ENCODE measurements around the gene ACACA.
"Not testable (repeated sequence)": the region's sequence is repeated elsewhere in the genome, so short reads cannot be mapped to it uniquely, and the experiment has no call there.

Gene ACACA

DNA sequence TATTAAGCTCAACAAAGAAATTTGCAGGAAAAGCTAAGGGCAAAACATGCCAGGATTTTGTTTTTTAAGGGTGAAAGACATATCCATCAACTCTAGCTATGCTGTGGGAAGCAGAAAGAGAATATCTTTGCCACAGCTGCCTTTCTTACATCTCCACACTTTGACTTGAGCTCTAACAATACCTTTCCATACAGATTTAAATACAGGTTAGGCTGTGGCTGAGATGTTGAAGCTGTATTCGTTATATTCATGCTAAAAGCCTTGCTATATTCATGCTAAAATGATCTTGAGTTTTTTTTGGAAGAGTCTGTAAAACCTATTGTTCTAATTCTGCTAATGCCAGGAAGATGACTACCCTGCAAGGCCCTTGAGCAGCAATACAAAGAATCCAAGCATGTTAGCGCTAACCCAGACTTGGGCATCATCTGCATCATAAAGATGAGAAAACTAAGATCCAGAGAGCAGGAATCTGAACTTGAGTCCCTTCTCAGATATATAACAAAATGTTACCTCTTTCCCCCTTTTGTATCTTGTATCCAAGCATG, 235.7 kb downstream of the ACACA start:
- DNase-seq (ENCODE audit: low read depth) = no peak

DNA sequence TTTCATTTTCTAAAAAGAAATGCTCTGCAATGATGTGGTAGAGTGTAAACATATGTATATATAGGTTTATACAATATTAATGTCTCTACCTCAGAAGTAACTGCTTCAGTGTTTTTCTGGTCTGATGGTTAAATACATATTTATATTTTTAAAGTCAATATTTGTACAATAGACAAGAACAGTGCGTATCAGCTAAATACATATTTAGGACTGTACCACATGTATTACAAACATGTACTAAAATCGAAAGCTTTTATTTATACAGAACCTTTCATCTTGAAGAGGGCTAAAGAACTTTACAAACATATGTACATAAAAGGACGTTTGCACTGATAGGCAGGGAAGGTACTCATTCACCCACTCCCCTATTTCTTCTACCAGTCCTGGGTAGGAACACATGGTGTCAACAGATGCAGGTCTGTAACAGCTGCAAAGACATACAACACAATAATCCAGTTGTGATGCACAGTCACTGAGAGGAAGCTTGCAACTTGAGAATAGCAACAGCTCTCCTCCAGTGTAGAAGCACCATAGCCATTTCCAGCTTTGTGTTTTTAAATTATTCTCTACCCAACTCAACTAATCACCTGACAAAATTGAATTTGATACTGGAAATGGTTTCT, 237.8 kb downstream of the ACACA start:
- no peak for DNase-seq (ENCODE audit: low read depth)

DNA sequence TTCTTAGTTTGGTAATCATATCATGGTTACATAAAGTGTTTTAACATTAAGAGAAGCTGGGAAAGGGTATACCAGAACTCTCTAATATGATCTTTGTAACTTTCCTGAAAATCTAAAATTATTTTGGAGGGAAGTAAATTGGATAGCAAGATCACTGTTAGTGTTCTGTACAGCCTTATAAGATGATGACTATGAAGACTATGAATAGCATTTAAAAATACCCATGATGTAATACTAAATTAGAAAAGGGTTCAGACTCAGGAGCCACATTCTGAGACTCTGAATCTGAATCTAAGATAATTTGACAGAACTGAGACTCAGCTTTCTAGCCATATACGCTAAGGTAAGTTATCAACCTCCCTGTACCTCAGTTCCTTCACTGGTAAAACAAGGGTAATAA, 238.9 kb downstream of the ACACA start:
- no peak for DNase-seq (ENCODE audit: low read depth)

DNA sequence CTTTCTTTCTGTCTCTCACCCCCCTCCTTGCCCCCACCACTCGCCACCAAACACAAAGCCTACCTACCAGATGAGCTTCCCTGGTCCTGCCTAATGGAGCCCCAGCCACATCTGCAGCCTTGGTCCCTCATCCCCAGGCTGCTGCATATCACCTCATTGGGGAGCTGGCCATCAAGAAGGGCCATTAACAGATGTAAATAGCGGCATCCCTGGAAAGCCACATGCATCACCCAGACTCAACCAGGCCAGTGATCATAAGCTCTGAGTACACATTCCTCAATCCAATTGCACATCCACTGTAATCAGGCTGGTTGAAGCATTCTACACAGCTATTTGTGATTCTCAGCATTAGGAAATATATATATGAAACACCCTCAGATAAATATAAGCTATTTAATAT, 242.6 kb downstream of the ACACA start:
- DNase-seq (ENCODE audit: low read depth) = no peak

DNA sequence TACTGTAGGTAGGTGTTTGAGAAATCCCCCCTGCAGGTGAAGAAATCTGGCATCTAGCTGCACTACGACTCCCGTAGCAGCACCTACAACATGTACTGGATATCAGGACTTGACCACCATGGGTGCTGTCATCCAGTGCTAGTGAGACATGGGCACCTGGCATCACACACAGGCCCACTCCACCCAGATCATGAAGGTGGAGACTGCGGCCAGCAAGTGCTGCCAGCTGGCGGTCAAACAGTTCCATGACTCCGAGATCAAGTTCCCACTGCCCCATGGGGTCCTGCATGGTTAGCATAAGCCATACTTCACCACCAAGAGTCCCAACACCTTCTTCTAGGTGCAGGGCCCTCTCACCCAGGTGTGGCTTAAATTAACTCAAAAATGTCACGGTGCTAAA, 243.8 kb downstream of the ACACA start:
- DNase-seq (ENCODE audit: low read depth) = no peak

DNA sequence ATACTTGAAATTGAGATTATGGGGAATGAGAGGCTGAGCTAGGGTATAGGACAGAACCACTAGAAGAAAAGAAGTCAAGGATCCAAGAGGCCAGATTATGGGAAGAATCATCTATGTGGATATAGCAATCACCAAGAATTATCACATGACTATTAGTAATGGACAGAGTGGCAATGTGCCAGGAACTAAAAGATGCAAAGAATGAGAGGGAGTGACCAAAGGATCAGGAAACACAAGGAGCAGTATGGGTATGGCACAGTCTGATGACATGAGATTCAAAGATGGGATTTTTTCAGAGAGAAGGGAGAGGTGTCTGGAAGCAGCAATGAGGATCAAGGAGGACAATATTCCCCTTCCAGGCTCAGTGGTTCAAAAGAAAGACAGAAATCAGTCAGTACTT, 245.7 kb downstream of the ACACA start:
- DNase-seq (ENCODE audit: low read depth) = no peak

DNA sequence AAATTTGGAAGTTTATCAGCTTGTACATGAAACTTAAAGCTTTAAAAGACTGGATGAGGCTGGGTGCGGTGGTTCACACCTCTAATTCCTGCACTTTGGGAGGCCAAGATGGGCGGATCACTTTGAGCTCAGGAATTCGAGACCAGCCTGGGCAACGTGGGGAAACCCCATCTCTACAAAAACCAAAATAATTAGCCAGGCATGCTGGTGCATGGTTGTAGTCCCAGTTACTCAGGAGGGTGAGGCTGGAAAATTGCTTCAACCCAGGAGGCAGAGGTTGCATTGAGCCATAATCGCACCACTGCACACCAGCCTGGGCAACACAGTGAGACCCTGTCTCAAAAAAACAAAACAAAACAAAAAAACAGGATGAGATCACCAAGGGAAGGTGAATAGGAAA, 248.3 kb downstream of the ACACA start:
- DNase-seq (ENCODE audit: low read depth) = no peak

DNA sequence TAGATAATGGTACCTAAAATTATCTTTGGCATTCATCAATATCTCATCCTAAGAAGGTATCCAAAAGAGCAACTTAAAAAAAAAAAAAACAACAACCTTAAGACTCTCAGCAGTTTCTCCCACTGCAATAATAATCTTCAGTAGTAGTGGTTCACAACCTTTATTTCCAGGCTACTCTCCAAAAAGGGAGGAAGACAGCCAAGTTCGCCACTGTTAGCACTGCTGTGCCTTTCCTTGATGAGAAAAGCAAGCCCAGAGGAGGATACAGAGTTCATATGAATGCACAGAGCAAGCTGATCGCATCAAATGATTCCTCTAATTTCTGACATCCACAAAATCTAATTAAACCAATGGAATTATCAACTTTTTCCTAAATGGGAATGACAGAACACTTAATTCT, 258.5 kb downstream of the ACACA start:
- DNase-seq (ENCODE audit: low read depth) = no peak

DNA sequence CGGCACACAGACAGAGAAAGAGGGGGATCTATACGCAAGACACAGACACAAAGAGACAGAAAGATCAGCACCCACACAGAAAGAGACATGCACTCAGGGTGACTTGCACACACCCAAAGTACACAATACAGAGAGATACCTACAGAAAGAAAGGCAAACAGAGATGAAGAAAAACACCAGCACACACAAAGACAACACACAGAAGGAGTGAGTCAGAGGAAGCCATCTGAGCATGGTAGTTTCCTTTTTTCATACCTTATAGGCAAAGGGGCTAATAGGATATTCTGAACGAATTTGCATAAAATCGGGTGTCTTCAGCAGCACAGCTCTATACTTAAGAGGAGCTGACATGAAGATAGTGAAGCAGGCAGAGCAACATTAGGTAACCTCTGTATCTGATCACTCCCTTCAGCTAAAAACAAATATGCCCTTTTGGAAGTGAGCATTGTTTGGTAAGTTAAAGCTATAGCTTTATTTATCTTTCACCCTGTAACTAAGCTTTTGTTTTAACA, 259.3 kb downstream of the ACACA start:
- DNase-seq (ENCODE audit: low read depth) = no peak

DNA sequence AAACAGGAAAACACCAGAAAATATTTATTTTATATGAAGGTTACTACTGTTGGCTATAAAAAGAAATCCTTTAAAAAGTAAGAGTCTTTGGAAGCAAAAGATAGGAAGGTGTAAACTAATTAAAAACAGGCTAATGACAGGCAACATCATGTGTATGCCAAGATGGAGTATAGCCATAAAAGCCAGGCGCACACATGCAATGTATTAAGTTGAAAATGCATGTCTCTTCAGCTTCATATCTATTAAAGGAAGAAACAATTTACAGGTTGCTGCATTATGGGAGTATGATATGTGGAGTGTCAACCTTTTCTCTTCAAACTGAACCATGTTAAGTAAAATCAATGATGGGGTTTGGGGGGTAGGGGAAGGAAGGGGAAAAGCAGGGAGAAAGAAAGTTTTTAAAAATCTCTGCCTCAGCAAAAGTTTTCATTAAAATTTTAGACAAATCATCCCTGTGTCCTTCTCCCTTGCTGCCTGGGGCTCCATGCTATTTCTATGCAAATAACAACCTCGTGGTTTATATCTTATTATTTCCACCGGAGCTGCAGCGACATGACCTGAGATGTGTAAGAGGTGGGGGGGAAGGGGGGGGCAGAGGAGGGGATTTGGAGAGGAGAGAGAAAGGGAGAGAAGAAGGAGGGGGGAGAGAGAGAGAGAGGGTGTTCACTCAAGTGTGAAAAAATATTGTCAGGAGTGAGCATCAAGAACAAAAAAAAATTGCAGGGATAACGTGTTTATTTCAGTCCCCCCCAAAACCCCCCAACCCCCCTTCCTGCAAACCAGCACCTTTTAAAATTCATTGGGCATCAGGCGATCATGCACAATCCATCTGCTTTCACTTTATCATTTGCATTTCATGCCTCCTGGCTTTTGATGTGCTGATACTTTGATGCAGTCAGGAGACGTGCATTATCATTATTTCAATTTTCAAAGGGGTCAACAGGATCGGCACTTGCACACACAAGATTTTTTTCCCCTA, 260.3 kb downstream of the ACACA start:
- DNase-seq (ENCODE audit: low read depth) = no peak

DNA sequence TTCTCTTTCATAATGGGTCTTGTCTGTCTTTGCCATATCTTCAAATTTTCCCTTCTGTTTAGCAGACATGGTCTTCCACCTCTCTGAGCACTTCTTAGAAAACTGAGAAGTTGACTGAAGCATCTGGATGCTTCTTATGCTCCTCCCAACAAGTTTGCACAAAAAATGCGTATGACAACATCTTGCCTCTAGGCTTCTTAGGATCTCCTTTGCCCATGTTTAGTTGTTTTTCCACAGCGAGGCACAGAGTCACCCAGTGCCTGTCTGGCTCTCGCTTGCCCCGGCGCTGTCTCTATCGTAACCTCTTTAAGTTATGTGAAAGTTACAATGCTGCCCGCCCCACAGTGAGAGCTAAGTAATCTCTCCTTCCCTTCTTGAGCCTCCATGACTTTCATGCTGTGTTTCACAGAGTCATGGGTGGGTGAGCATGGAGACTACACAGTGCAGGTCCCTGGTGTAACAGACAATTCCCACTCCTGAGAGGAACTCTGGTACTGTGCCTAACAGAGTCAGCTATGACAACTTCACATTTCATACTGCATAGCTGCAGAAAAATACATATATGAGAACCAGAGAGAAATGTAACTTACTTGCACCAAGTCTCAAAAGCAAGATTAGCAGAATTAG, 262.4 kb downstream of the ACACA start:
- DNase-seq (ENCODE audit: low read depth) = no peak

DNA sequence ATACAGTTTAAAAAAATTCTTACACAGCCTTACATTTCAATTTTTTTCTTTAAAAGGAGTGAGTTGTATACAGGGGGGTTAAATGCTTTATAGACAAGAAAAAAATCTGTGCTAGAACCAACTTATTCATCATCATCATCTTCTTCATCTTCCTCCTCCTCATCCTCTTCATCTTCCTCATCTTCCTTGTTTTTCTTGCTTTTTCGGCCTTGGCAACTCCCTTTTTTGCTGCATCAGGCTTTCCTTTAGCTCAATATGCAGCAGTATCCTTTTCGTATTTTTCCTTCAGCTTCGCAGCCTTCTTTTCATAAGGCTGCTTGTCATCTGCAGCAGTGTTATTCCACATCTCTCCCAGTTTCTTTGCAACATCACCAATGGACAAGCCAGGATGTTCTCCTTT, 263.1 kb downstream of the ACACA start:
- DNase-seq (ENCODE audit: low read depth) = not testable (repeated sequence)

DNA sequence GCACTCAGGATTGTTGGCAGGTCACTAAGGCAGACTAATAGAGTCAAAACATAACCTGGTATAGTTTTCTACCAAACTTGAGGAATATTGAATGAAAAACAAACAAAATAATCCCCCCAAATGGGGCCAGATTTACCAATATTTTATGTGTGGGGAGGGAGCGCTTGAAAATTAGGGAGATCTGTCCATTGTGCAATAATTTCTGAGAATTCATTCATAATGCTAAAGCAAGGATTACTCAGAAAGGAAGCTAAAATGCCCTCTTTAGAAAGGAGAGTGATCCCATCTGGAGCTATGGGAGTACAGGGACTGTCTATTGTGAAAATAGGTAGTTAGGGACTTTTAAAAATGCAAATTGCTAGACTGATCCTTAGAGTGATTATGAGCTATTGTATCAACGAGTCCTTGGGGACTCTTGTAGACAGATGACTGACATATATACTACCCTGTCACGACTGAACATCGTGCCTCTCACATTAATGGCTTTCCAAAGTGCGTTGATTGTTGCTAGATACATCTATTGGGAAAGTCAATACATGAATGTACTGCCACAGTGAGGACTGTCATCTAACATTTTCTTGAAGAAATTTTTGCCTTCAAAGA, 264.2 kb downstream of the ACACA start:
- no peak for DNase-seq (ENCODE audit: low read depth)

DNA sequence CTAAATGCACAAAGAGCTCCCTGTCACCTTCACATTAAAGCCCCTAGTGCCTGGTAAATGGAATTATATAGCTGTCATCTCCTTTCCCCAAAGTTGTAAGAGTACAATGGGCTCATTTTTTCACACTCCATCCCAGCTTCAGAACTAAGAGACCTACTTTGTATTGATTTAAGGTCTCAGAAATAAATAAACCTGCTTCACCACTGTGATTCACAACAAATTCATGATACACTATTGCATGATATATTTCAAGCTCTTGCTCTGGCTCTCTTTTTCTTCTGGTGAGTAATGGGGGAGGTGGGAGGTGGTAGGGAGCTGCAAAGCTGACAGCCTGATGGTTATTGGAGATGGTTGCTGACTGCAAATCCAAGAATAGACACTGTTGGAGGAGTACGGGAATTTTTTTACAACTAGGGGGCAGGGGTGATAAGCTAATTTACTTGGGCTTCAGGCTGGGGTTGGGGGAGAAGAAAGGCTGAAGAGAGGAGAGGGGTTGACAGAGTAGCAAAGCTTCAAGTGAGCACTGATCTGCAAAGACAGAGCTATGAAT, 268.0 kb downstream of the ACACA start:
- DNase-seq (ENCODE audit: low read depth) = no peak

DNA sequence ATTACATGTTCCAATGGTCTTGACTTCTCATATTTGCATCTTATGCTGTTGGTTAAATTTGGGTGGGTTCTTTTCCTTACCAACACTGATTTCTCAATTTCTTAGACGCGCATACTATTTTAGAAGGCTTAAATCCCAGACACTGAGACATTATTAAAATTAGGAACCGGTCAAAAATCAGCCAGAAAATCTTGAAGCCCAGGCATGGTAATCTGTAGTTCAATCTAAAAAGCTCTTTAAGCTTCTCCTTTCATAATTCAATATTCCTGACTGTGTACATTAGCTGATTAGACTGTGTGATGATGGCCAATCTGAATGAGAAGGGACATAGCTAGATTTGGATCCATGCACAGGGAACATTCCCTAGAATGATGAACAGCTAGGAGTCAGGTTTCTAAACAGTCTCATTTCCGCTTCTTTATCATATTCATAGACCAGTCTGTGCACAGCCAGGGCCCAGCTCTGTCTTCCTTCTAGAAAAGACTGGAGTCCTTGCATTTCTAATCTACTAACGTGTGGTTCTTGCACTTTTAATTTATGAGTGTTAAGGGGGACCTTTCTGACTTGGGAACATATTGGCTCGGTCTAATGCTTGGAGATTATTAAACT, 268.6 kb downstream of the ACACA start:
- DNase-seq (ENCODE audit: low read depth) = no peak

DNA sequence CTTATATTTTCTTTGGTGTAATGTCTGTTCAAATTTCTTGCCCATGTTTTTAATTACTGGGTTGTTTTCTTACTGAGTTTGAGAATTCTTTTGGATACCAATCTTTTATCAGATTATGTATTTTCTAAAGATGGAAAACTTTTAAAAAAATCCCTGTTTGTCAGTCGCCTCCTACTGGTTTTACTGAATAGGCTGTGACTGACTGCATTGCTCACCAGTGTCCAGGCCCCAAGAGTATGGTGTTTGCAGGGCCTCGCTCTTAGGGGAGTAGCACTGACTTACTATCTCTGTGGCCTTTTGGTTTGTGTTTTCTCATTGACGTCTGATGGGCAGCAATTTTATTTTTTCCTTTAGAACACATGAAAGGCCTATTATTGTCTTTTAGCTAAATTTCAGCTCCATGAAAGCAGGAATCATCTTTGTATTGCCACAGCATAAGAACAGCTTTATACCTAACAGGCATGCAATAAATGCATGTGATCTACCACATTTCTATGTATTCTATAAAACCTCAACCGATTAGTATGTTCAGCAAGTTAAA, 269.5 kb downstream of the ACACA start:
- DNase-seq (ENCODE audit: low read depth) = no peak

DNA sequence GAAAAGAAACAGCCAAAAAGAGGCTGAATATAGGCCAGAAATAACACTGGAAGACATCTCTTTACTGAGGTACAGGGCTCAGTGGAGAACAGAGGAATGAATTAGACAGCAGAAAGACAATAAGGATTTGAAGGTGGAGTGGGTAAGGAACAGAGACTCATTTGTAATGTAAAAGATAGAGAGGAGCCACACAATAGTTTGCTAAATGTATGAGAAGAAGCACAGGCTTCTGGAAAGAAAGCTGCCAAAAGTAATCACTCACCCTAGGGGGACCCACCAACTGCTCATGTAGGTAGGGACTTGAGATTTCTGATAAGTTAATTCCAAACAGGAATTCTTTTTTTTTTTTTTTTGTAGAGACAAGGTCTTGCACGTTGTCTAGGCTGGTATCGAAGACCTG, 271.1 kb downstream of the ACACA start:
- DNase-seq (ENCODE audit: low read depth) = no peak

DNA sequence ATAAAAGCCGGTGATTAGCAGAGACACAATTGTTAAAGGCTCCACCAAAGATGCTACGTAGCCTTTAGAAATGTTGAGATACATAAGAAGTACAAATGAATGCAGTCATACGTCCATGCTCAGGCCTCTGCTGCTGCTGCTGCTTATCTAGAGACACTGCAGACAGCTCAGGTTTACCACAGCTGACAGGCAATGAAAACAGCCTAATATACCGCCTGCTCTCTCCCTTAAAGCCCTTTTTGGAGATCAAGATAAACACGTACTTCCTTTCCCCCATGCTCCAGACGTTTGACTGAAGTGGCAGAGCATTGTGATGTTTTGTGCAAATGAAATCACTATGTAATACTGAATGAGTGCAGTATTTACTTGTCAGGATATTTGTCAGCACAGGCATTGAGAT, 272.6 kb downstream of the ACACA start:
- DNase-seq (ENCODE audit: low read depth) = no peak

DNA sequence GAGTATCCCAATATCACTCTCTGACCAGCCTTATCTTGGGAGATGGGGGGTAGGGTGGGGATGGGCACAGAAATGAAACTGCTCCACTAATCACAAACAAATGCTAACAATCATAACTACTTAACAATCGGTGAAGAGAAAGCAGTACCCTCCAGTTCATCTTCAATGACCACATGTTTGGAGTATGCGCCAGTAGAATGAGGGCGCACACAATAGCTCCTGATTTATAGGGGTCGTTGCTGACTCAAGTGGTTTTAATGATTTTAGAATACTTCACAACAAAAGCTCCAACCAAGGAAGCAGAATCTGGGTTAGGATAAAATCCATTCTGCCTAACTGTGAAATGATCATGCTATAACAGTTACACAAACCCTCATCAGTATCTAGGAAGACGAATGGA, 273.5 kb downstream of the ACACA start:
- DNase-seq (ENCODE audit: low read depth) = no peak

DNA sequence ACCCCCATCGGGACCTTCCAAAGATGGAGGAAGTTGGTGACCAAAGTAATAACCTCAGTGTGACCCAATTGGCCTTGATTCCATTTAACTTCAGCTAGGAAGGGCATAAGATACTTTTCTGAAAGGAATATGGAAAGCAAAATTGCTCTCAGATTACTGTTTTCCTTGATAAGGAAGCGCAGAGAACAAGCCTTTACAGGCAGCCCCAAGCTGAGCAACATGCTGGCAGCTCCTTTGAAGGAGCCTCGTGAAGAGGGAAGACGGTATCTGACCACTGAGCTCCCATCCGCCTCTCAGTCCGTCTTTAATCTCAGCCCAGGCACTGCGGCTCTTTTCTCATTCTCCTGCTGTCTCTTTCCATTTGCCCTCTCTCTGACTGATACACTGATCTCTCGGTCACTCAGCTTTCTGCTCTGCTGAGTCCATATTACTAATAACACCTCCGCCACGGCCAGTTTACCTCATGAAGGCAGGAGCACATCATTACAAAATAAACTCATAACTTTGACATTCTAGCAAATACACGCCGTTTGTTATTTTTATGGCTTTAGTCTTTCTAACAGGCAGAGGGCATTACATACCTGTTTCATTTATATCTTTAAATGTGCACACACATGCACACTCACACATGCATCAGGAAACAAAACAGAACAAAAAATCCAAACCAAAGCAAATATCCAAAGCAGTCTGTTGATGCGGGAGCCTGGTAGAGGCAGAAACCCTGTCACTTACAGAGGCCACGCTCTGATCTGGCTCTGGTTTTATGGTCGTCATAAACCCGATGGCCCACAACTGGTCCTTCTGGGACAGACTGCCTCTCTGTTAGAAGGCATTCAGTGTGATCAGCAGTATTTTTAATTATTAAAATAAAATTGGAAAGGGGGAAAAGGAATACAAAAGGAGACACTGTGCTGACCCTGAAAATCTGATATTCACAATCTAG, 274.7 kb downstream of the ACACA start:
- no peak for DNase-seq (ENCODE audit: low read depth)
